ENCODE data around the gene MTUS2.

Gene MTUS2

GRCh38 chr13:29028868-29029267 lies 208.7 kb downstream of the MTUS2 start:
- DNase-seq (ENCODE audit: low spot score) = no peak

GRCh38 chr13:29038700-29039099 lies 218.6 kb downstream of the MTUS2 start:
- no peak for DNase-seq (ENCODE audit: low spot score)

GRCh38 chr13:29039212-29039611 lies 219.1 kb downstream of the MTUS2 start:
- DNase-seq (ENCODE audit: low spot score) = no peak

GRCh38 chr13:29046588-29046987 lies 226.4 kb downstream of the MTUS2 start:
- DNase-seq (ENCODE audit: low spot score) = no peak

GRCh38 chr13:29049524-29049923 lies 229.4 kb downstream of the MTUS2 start:
- no peak for DNase-seq (ENCODE audit: low spot score)

GRCh38 chr13:29050719-29051118 lies 230.6 kb downstream of the MTUS2 start:
- DNase-seq (ENCODE audit: low spot score) = no peak

GRCh38 chr13:29059800-29060199 lies 239.7 kb downstream of the MTUS2 start:
- no peak for DNase-seq (ENCODE audit: low spot score)

GRCh38 chr13:29065142-29065541 lies 245.0 kb downstream of the MTUS2 start:
- DNase-seq (ENCODE audit: low spot score) = no peak

GRCh38 chr13:29067306-29067945 lies 247.3 kb downstream of the MTUS2 start:
- DNase-seq (ENCODE audit: low spot score) = no peak

GRCh38 chr13:29073755-29074154 lies 253.6 kb downstream of the MTUS2 start:
- DNase-seq (ENCODE audit: low spot score) = no peak

- DNase-seq (ENCODE audit: low spot score) = no peak
Measured at GRCh38 chr13:29077051-29077813, 257.1 kb downstream of the MTUS2 start.

- DNase-seq (ENCODE audit: low spot score) = peak; percentile 69
Measured at GRCh38 chr13:29081036-29081435, 260.9 kb downstream of the MTUS2 start.

GRCh38 chr13:29081697-29082440 lies 261.7 kb downstream of the MTUS2 start:
- no peak for DNase-seq (ENCODE audit: low spot score)

GRCh38 chr13:29099781-29100406 lies 279.8 kb downstream of the MTUS2 start:
- no peak for DNase-seq (ENCODE audit: low spot score)

- DNase-seq (ENCODE audit: low spot score) = no peak
Measured at GRCh38 chr13:29100758-29101157, 280.6 kb downstream of the MTUS2 start.

GRCh38 chr13:29101409-29101808 lies 281.3 kb downstream of the MTUS2 start:
- DNase-seq (ENCODE audit: low spot score) = no peak

GRCh38 chr13:29101905-29102304 lies 281.8 kb downstream of the MTUS2 start:
- no peak for DNase-seq (ENCODE audit: low spot score)

- no peak for DNase-seq (ENCODE audit: low spot score)
Measured at GRCh38 chr13:29103065-29103800, 283.1 kb downstream of the MTUS2 start.

GRCh38 chr13:29104461-29104860 lies 284.3 kb downstream of the MTUS2 start:
- no peak for DNase-seq (ENCODE audit: low spot score)

- DNase-seq (ENCODE audit: low spot score) = no peak
Measured at GRCh38 chr13:29105779-29106178, 285.6 kb downstream of the MTUS2 start.

GRCh38 chr13:29106651-29107050 lies 286.5 kb downstream of the MTUS2 start:
- DNase-seq (ENCODE audit: low spot score) = no peak

All from CD4-positive, alpha-beta T cell treated with Interleukin-2 at 100 ng/mL for 4 hours (primary cell).